HEK293 (cell line): ENCODE measurements around the gene SLC6A15.

Experiments used
- BCL11B ChIP-seq: fragments of 450-650 bp; formaldehyde crosslinking; IDR thresholded peaks from 2 replicates; pipeline ENCODE4 v1.5.1; 2016; ENCODE audit warnings: low read depth, missing biosample characterization, missing genetic modification characterization
- GLI2 ChIP-seq: fragments of 450-650 bp; formaldehyde crosslinking; IDR thresholded peaks from 2 replicates; pipeline ENCODE4; 2017; ENCODE audit warnings: missing biosample characterization, missing genetic modification characterization, low read depth, borderline replicate concordance
- GLIS1 ChIP-seq: fragments of 450-650 bp; formaldehyde crosslinking; IDR thresholded peaks from 2 replicates; pipeline ENCODE4 v1.5.1; 2016; ENCODE audit warnings: missing biosample characterization, missing genetic modification characterization
- GLIS2 ChIP-seq: fragments of 450-650 bp; formaldehyde crosslinking; IDR thresholded peaks from 2 replicates; pipeline ENCODE4 v1.5.1; 2016; ENCODE audit warnings: missing biosample characterization, missing genetic modification characterization
- IKZF3 ChIP-seq: fragments of 450-650 bp; IDR thresholded peaks from 2 replicates; pipeline ENCODE4 v1.5.0; 2018; ENCODE audit warnings: missing biosample characterization, mild to moderate bottlenecking, missing genetic modification characterization, moderate library complexity
- KLF10 ChIP-seq: fragments of 450-650 bp; IDR thresholded peaks from 2 replicates; pipeline ENCODE4 v1.5.1; 2018; ENCODE audit warnings: missing biosample characterization, mild to moderate bottlenecking, missing genetic modification characterization
- OSR2 ChIP-seq: fragments of 450-650 bp; formaldehyde crosslinking; IDR thresholded peaks from 2 replicates; pipeline ENCODE4 v1.5.1; 2016; ENCODE audit warnings: missing biosample characterization, missing genetic modification characterization
- OVOL3 ChIP-seq: fragments of 450-650 bp; formaldehyde crosslinking; IDR thresholded peaks from 2 replicates; pipeline ENCODE4 v1.5.1; 2016; ENCODE audit warnings: missing biosample characterization, missing genetic modification characterization
- PRDM6 ChIP-seq: fragments of 450-650 bp; formaldehyde crosslinking; IDR thresholded peaks from 2 replicates; pipeline ENCODE4 v1.5.1; 2017; ENCODE audit warnings: missing biosample characterization, missing genetic modification characterization
- SP3 ChIP-seq: fragments of 450-650 bp; formaldehyde crosslinking; IDR thresholded peaks from 2 replicates; pipeline ENCODE4 v1.5.1; 2016; ENCODE audit warnings: missing biosample characterization, missing genetic modification characterization
- ZBTB1 ChIP-seq: fragments of 450-650 bp; formaldehyde crosslinking; IDR thresholded peaks from 2 replicates; pipeline ENCODE4 v1.5.1; 2016; ENCODE audit warnings: missing biosample characterization, missing genetic modification characterization
- ZBTB21 ChIP-seq: fragments of 450-650 bp; formaldehyde crosslinking; IDR thresholded peaks from 2 replicates; pipeline ENCODE4 v1.5.1; 2017; ENCODE audit warnings: missing biosample characterization, missing genetic modification characterization
- ZNF114 ChIP-seq: fragments of 450-650 bp; formaldehyde crosslinking; IDR thresholded peaks from 2 replicates; pipeline ENCODE4 v1.5.0; 2017; ENCODE audit warnings: missing biosample characterization, missing genetic modification characterization
- ZNF138 ChIP-seq: fragments of 450-650 bp; formaldehyde crosslinking; IDR thresholded peaks from 2 replicates; pipeline ENCODE4 v1.5.1; 2016; ENCODE audit warnings: missing biosample characterization, missing genetic modification characterization, borderline replicate concordance
- ZNF146 ChIP-seq: fragments of 450-650 bp; formaldehyde crosslinking; IDR thresholded peaks from 2 replicates; pipeline ENCODE4 v1.5.1; 2016; ENCODE audit warnings: missing biosample characterization, missing genetic modification characterization
- ZNF223 ChIP-seq: fragments of 450-650 bp; formaldehyde crosslinking; IDR thresholded peaks from 2 replicates; pipeline ENCODE4 v1.5.1; 2016; ENCODE audit warnings: missing biosample characterization, missing genetic modification characterization
- ZNF23 ChIP-seq: fragments of 450-650 bp; formaldehyde crosslinking; IDR thresholded peaks from 2 replicates; pipeline ENCODE4 v1.5.1; 2016; ENCODE audit warnings: missing biosample characterization, missing genetic modification characterization, borderline replicate concordance
- ZNF248 ChIP-seq: fragments of 450-650 bp; formaldehyde crosslinking; IDR thresholded peaks from 2 replicates; pipeline ENCODE4 v1.5.1; 2017; ENCODE audit warnings: missing biosample characterization, missing genetic modification characterization
- ZNF266 ChIP-seq: fragments of 450-650 bp; formaldehyde crosslinking; IDR thresholded peaks from 2 replicates; pipeline ENCODE4 v1.5.1; 2016; ENCODE audit warnings: missing biosample characterization, missing genetic modification characterization, low read depth
- ZNF391 ChIP-seq: fragments of 450-650 bp; formaldehyde crosslinking; IDR thresholded peaks from 2 replicates; pipeline ENCODE4 v1.5.1; 2016; ENCODE audit warnings: low read depth, missing biosample characterization, missing genetic modification characterization, borderline replicate concordance
- ZNF433 ChIP-seq: fragments of 450-650 bp; formaldehyde crosslinking; IDR thresholded peaks from 2 replicates; pipeline ENCODE4 v1.5.1; 2016; ENCODE audit warnings: missing biosample characterization, missing genetic modification characterization, low read depth
- ZNF48 ChIP-seq: fragments of 450-650 bp; formaldehyde crosslinking; IDR thresholded peaks from 2 replicates; pipeline ENCODE4 v1.5.1; 2016; ENCODE audit warnings: missing biosample characterization, missing genetic modification characterization
- ZNF501 ChIP-seq: fragments of 450-650 bp; formaldehyde crosslinking; IDR thresholded peaks from 2 replicates; pipeline ENCODE4 v1.5.1; 2016; ENCODE audit warnings: missing biosample characterization, missing genetic modification characterization
- ZNF518A ChIP-seq: fragments of 450-650 bp; formaldehyde crosslinking; conservative IDR thresholded peaks from 2 replicates; pipeline ENCODE4 v1.5.1; 2016; ENCODE audit warnings: low read depth, missing biosample characterization, missing genetic modification characterization
- ZNF548 ChIP-seq: fragments of 450-650 bp; formaldehyde crosslinking; IDR thresholded peaks from 2 replicates; pipeline ENCODE4 v1.5.1; 2016; ENCODE audit warnings: missing biosample characterization, missing genetic modification characterization
- ZNF596 ChIP-seq: fragments of 450-650 bp; IDR thresholded peaks from 2 replicates; pipeline ENCODE4 v1.5.0; 2018; ENCODE audit warnings: missing biosample characterization, mild to moderate bottlenecking, missing genetic modification characterization, moderate library complexity
- ZNF626 ChIP-seq: fragments of 450-650 bp; sonication (Bioruptor Pico); formaldehyde crosslinking; IDR thresholded peaks from 2 replicates; pipeline ENCODE4 v1.5.1; 2018; ENCODE audit warnings: missing biosample characterization, missing genetic modification characterization, inconsistent platforms
- ZNF629 ChIP-seq: fragments of 450-650 bp; formaldehyde crosslinking; IDR thresholded peaks from 2 replicates; pipeline ENCODE4 v1.5.1; 2017; ENCODE audit warnings: missing biosample characterization, missing genetic modification characterization
- ZNF645 ChIP-seq: fragments of 450-650 bp; formaldehyde crosslinking; IDR thresholded peaks from 2 replicates; pipeline ENCODE4; 2016; ENCODE audit warnings: missing biosample characterization, missing genetic modification characterization
- ZNF658 ChIP-seq: fragments of 450-650 bp; formaldehyde crosslinking; IDR thresholded peaks from 2 replicates; pipeline ENCODE4; 2016; ENCODE audit warnings: missing biosample characterization, missing genetic modification characterization
- ZSCAN16 ChIP-seq: fragments of 450-650 bp; formaldehyde crosslinking; IDR thresholded peaks from 2 replicates; pipeline ENCODE4 v1.5.1; 2016; ENCODE audit warnings: missing biosample characterization, missing genetic modification characterization

SLC6A15 gene

GRCh38 chr12:84912198-84913128 lies at the start of gene SLC6A15 (continued):
- no peak for TF ChIP-seq ZNF518A (tag by site-specific recombination)
- peak; percentile 94 for TF ChIP-seq ZNF629 (tag by site-specific recombination)
- no peak for TF ChIP-seq ZNF266 (tag by site-specific recombination)
- TF ChIP-seq ZNF114: no peak
- TF ChIP-seq ZNF146: 0 out of 2 replicates have a peak, but pooled peaks have one; percentile 11
- TF ChIP-seq ZNF248 (tag by site-specific recombination): no peak
- no peak for TF ChIP-seq ZNF658 (tag by site-specific recombination)
- no peak for TF ChIP-seq ZNF645 (tag by site-specific recombination)
- no peak for TF ChIP-seq ZNF138 (tag by site-specific recombination)
- no peak for TF ChIP-seq OVOL3
- TF ChIP-seq ZBTB21: peak; percentile 88
- TF ChIP-seq ZNF48: no peak
- TF ChIP-seq ZNF548 (tag by site-specific recombination): no peak
- TF ChIP-seq GLIS2 (tag by site-specific recombination): peak; percentile 71
- no peak for TF ChIP-seq ZNF223 (tag by site-specific recombination)
- no peak for TF ChIP-seq GLI2 (tag by site-specific recombination)
- peak; percentile 82 for TF ChIP-seq ZNF501 (tag by site-specific recombination)
- no peak for TF ChIP-seq ZBTB1 (tag by site-specific recombination)
- TF ChIP-seq ZNF596 (tag by site-specific recombination): no peak
- TF ChIP-seq KLF10 (tag by site-specific recombination): peak; percentile 83
- TF ChIP-seq ZNF23: no peak
- TF ChIP-seq SP3 (tag by site-specific recombination): peak; percentile 54
- TF ChIP-seq ZNF391 (tag by site-specific recombination): no peak
- TF ChIP-seq BCL11B (tag by site-specific recombination): no peak
- no peak for TF ChIP-seq PRDM6 (tag by site-specific recombination)
- TF ChIP-seq OSR2: peak; percentile 19; the same call in 1 of the 2 replicates
- no peak for TF ChIP-seq IKZF3 (tag by site-specific recombination)
- TF ChIP-seq ZNF433 (tag by site-specific recombination): no peak
- no peak; the same call in 1 of the 2 replicates for TF ChIP-seq GLIS1 (tag by site-specific recombination)
- TF ChIP-seq ZSCAN16: no peak
- TF ChIP-seq ZNF626: no peak
